ENCODE data around the gene CADPS.

The CADPS gene

GRCh38 chr3:62462104-62462762 is 413.0 kb downstream of the CADPS start:
- DNase-seq (ENCODE audit: low read depth): no peak
- H3K4me3 ChIP-seq (ENCODE audit: low read depth, low read length): no peak overlapping the region
- TF ChIP-seq CTCF (IDR thresholded peaks at IDR 0.05; ENCODE audit: low read depth, low read length, missing control alignments): no peak

GRCh38 chr3:62454916-62455315 is 420.3 kb downstream of the CADPS start:
- DNase-seq (ENCODE audit: low read depth): no peak
- H3K4me3 ChIP-seq (ENCODE audit: low read depth, low read length): no peak overlapping the region
- no peak for TF ChIP-seq CTCF (IDR thresholded peaks at IDR 0.05; ENCODE audit: low read depth, low read length, missing control alignments)

GRCh38 chr3:62453448-62453847 is 421.8 kb downstream of the CADPS start:
- H3K4me3 ChIP-seq (ENCODE audit: low read depth, low read length): no peak overlapping the region
- DNase-seq (ENCODE audit: low read depth): no peak
- no peak for TF ChIP-seq CTCF (IDR thresholded peaks at IDR 0.05; ENCODE audit: low read depth, low read length, missing control alignments)

- no peak for TF ChIP-seq CTCF (IDR thresholded peaks at IDR 0.05; ENCODE audit: low read depth, low read length, missing control alignments)
- no peak overlapping the region for H3K4me3 ChIP-seq (ENCODE audit: low read depth, low read length)
- DNase-seq (ENCODE audit: low read depth): no peak
These were observed 423.9 kb downstream of the CADPS start for GRCh38 chr3:62451211-62451887.

- TF ChIP-seq CTCF (IDR thresholded peaks at IDR 0.05; ENCODE audit: low read depth, low read length, missing control alignments): no peak
- DNase-seq (ENCODE audit: low read depth): no peak
- H3K4me3 ChIP-seq (ENCODE audit: low read depth, low read length): no peak overlapping the region
These were observed 428.8 kb downstream of the CADPS start for GRCh38 chr3:62446337-62446940.

GRCh38 chr3:62445275-62445674 is 429.9 kb downstream of the CADPS start:
- no peak for DNase-seq (ENCODE audit: low read depth)
- no peak overlapping the region for H3K4me3 ChIP-seq (ENCODE audit: low read depth, low read length)
- TF ChIP-seq CTCF (IDR thresholded peaks at IDR 0.05; ENCODE audit: low read depth, low read length, missing control alignments): no peak

Data from GM12864 (cell line).